Panc1 (cell line): Measurements from ENCODE around the gene CGREF1. TPM values are rescaled to one million over a fixed set of nuclear protein-coding genes. Genes with fewer than 3 reads are reported as not detected.

ENCODE experiments used
- ATAC-seq: fragments of 200-7000 bp; cut with Tn5 transposase; 2 replicates; pipeline ENCODE4 v1.9.1; 2020; ENCODE audit warnings: mild to moderate bottlenecking, moderate library complexity
- BruUV-seq: library from RNA; stranded (reverse); fragments of 400-500 nt; replicated peaks from 2 replicates; lab custom pipeline; 2021; lab: Mats Ljungman, UMichigan
- CTCF ChIA-PET: fragments of 300-600 bp; sonication (Branson Sonifier 250); formaldehyde crosslinking; loops from one replicate; lab custom pipeline; 2022; ENCODE audit warnings: antibody characterized with exemption; lab: Charles Lee
- POLR2A ChIA-PET: fragments of 300-600 bp; sonication (Branson Sonifier 250); formaldehyde crosslinking; loops from one replicate; lab custom pipeline; 2022; ENCODE audit warnings: antibody characterized with exemption; lab: Charles Lee
- DNase-seq: peaks from one replicate; pipeline ENCODE4 v3.0.0-alpha.2; 2010; ENCODE audit warnings: low read depth, low spot score
- H3K27ac ChIP-seq: 2 replicates; pipeline ENCODE4 v1.5.1; 2011; ENCODE audit warnings: mild to moderate bottlenecking, low read length, inconsistent platforms
- H3K27me3 ChIP-seq: fragments of 200-500 bp; sonication (Bioruptor generic); 2 replicates; pipeline ENCODE4 v1.6.0; 2014; ENCODE audit warnings: low read length, inconsistent platforms; ENCODE audit not compliant: control insufficient read depth, insufficient read depth
- H3K36me3 ChIP-seq: fragments of 200-500 bp; sonication (Bioruptor generic); 2 replicates; pipeline ENCODE4 v1.5.1; 2014; ENCODE audit warnings: inconsistent platforms, mild to moderate bottlenecking, low read length, moderate library complexity; ENCODE audit not compliant: control insufficient read depth, insufficient read depth
- H3K4me1 ChIP-seq: 2 replicates; pipeline ENCODE4 v1.5.1; 2011; ENCODE audit warnings: inconsistent platforms, mild to moderate bottlenecking, low read length, moderate library complexity; ENCODE audit not compliant: control insufficient read depth, insufficient read depth
- H3K4me3 ChIP-seq, 2 experiments: 2 replicates each; pipeline ENCODE4 v1.5.1; 2011 to 2012; ENCODE audit warnings: low read depth in 2 of 2, low read length in 2 of 2, mild to moderate bottlenecking in 2 of 2, inconsistent platforms in 1 of 2, moderate library complexity in 1 of 2
- H3K9me3 ChIP-seq: fragments of 200-500 bp; sonication (Bioruptor generic); 2 replicates; pipeline ENCODE4 v1.5.1; 2014; ENCODE audit warnings: low read depth, mild to moderate bottlenecking, inconsistent platforms, low read length, moderate library complexity; ENCODE audit not compliant: control insufficient read depth, insufficient read depth
- CTCF ChIP-seq: fragments of 450-650 bp; IDR thresholded peaks from 2 replicates; pipeline ENCODE4 v1.5.1; 2017; ENCODE audit warnings: mild to moderate bottlenecking
- POLR2AphosphoS5 ChIP-seq: IDR thresholded peaks from 2 replicates; pipeline ENCODE4 v1.6.1; 2012; ENCODE audit warnings: mild to moderate bottlenecking, low read depth, low read length, moderate library complexity
- SIN3A ChIP-seq: IDR thresholded peaks from 2 replicates; pipeline ENCODE4 v1.6.1; 2012; ENCODE audit warnings: low read depth, mild to moderate bottlenecking, low read length, moderate library complexity, borderline replicate concordance; ENCODE audit not compliant: insufficient read depth
- TCF7L2 ChIP-seq: IDR thresholded peaks from 2 replicates; pipeline ENCODE4 v1.6.1; 2011; ENCODE audit warnings: mild to moderate bottlenecking, low read depth, low read length, inconsistent platforms
- in situ Hi-C: cut with HindIII; loops from 2 replicates; pipeline ENCODE4 v1.10.0; 2016; ENCODE audit warnings: low sequenced_read_pairs, low pct_unique_long_range_greater_than_20kb
- intact Hi-C: fragments of 100-400 bp; cut with micrococcal nuclease; formaldehyde crosslinking; loops from one replicate; pipeline ENCODE4 v1.10.0; 2022; ENCODE audit not compliant: unreplicated experiment
- total RNA-seq: library from RNA; stranded (reverse); gene quantifications from one replicate; pipeline ENCODE4 v1.2.1, GENCODE V29; 2021; ENCODE audit not compliant: unreplicated experiment
- TF ChIP-seq, protein P1 (sequence below), 2 experiments: IDR thresholded peaks; 2 replicates each; pipeline ENCODE4 v1.6.1; 2011 to 2012; ENCODE audit warnings: low read depth in 2 of 2, control low read depth in 1 of 2, low read length in 1 of 2, mild to moderate bottlenecking in 1 of 2, moderate library complexity in 1 of 2; ENCODE audit not compliant: insufficient read depth in 1 of 2

CGREF1 gene
- total RNA-seq, 1 experiment from 2014 or later, result 10.1 TPM

DNA sequence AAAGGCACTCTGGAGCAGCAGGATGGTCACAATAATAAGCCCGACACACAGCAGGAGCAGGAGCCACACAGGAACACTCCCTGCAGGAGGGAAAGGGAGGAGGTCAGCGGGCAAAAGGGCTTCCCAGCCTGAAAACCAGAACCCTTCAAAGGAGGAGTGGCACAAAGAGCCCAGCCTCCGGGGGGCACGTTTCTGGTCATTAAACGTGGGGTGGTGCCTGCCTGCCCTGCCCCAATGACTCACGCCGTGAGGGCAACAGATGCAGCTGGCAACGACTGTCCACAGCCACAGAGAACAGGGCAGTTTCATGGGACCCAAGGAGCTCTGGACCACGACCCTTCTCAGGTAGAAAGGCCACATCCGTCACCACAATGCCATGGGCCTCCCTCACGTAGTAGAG lies 12.5 kb upstream of the CGREF1 start:
- in situ Hi-C loops, result no loop called here
- intact Hi-C loops, result no loop called here
- Histone ChIP-seq H3K27me3 (no peaks in the 10 kb centered on the region), H3K36me3 (peaks cover 4% of the 10 kb centered on the region; the same call in 1 of the 2 replicates), H3K4me3 (no peak overlapping the region), H3K4me1 (peaks cover 5% of the 10 kb centered on the region), H3K9me3 (no peaks in the 10 kb centered on the region), H3K27ac (no peak overlapping the region)
- TF ChIP-seq, protein P1, sequence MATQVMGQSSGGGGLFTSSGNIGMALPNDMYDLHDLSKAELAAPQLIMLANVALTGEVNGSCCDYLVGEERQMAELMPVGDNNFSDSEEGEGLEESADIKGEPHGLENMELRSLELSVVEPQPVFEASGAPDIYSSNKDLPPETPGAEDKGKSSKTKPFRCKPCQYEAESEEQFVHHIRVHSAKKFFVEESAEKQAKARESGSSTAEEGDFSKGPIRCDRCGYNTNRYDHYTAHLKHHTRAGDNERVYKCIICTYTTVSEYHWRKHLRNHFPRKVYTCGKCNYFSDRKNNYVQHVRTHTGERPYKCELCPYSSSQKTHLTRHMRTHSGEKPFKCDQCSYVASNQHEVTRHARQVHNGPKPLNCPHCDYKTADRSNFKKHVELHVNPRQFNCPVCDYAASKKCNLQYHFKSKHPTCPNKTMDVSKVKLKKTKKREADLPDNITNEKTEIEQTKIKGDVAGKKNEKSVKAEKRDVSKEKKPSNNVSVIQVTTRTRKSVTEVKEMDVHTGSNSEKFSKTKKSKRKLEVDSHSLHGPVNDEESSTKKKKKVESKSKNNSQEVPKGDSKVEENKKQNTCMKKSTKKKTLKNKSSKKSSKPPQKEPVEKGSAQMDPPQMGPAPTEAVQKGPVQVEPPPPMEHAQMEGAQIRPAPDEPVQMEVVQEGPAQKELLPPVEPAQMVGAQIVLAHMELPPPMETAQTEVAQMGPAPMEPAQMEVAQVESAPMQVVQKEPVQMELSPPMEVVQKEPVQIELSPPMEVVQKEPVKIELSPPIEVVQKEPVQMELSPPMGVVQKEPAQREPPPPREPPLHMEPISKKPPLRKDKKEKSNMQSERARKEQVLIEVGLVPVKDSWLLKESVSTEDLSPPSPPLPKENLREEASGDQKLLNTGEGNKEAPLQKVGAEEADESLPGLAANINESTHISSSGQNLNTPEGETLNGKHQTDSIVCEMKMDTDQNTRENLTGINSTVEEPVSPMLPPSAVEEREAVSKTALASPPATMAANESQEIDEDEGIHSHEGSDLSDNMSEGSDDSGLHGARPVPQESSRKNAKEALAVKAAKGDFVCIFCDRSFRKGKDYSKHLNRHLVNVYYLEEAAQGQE (IDR thresholded peaks at IDR 0.05; ENCODE audit: insufficient read depth in 1 of 2, low read depth in 2 of 2, low read length in 1 of 2), result no peak
- TF ChIP-seq CTCF (no peak), TCF7L2 (no peak), SIN3A (no peak), POLR2AphosphoS5 (no peak)
- DNase-seq (no peak), ATAC-seq (no peak)
- ChIA-PET POLR2A (no interaction called here), CTCF (no interaction called here)
- no TSS peak for BruUV-seq

- POLR2A ChIA-PET, result no interaction called here
- in situ Hi-C loops (no loop called here), intact Hi-C loops (no loop called here)
- H3K4me1 ChIP-seq, result peaks cover 5% of the 10 kb centered on the region
- H3K36me3 ChIP-seq, result peaks cover 4% of the 10 kb centered on the region; the same call in 1 of the 2 replicates
- BruUV-seq, result no TSS peak
- no peaks in the 10 kb centered on the region for H3K9me3 ChIP-seq
- no peak overlapping the region for H3K27ac ChIP-seq
- H3K4me3 ChIP-seq, result no peak overlapping the region
- no peaks in the 10 kb centered on the region for H3K27me3 ChIP-seq
- TF ChIP-seq, protein P1 (IDR thresholded peaks at IDR 0.05; ENCODE audit: insufficient read depth in 1 of 2, low read depth in 2 of 2, low read length in 1 of 2), result no peak
- no peak for TF ChIP-seq SIN3A
- no peak for TF ChIP-seq POLR2AphosphoS5
- TF ChIP-seq TCF7L2, result no peak
- TF ChIP-seq CTCF, result no peak
- ATAC-seq (no peak), DNase-seq (no peak)
- CTCF ChIA-PET, result no interaction called here
Observed at GRCh38 chr2:27130396-27130795, 11.5 kb upstream of the CGREF1 start.
